Cardiac septum (tissue), 1 donor: Measurements from ENCODE around the gene FAIM2. TPM values are rescaled to one million over a fixed set of nuclear protein-coding genes. Genes with fewer than 3 reads are reported as not detected.

ENCODE experiments used
- DNase-seq: peaks from one replicate; pipeline ENCODE4 v3.0.0-alpha.2; 2020; ENCODE audit warnings: low spot score
- intact Hi-C: fragments of 100-400 bp; cut with DNase I; formaldehyde crosslinking; loops from one replicate; pipeline ENCODE4 v1.14.0; 2022
- total RNA-seq: library from RNA; stranded (reverse); fragmentation: NEBNext Ultra II Directional; extraction: Animal tissue kit (Norgen Biotek cat#: 25700); gene quantifications from one replicate; pipeline ENCODE4 v1.2.1, GENCODE V29; 2021
- donor health status: DM: no; HTN: no; CAD: no.

The FAIM2 gene
- total RNA-seq, 1 donor from 2014 or later = 1.7 TPM

- no peak for DNase-seq
- intact Hi-C loops = no loop called here
Observed at GRCh38 chr12:49901986-49902385, 1.7 kb downstream of the FAIM2 start.

- intact Hi-C loops = no loop called here
- DNase-seq = no peak
Observed at GRCh38 chr12:49901026-49901425, 2.7 kb downstream of the FAIM2 start.

GRCh38 chr12:49900371-49900770, 3.3 kb downstream of the FAIM2 start:
- intact Hi-C loops = no loop called here

GRCh38 chr12:49899921-49900320, 3.8 kb downstream of the FAIM2 start:
- no peak for DNase-seq
- intact Hi-C loops = no loop called here

More at GRCh38 chr12:49900371-49900770, 3.3 kb downstream of the FAIM2 start:
- no peak for DNase-seq

- intact Hi-C loops = no loop called here
- no peak for DNase-seq
Observed at GRCh38 chr12:49899286-49899843, 4.3 kb downstream of the FAIM2 start.

- no peak for DNase-seq
- intact Hi-C loops = no loop called here
Observed at GRCh38 chr12:49897276-49897675, 6.4 kb downstream of the FAIM2 start.

- intact Hi-C loops = no loop called here
- no peak for DNase-seq
Observed at GRCh38 chr12:49895773-49896172, 7.9 kb downstream of the FAIM2 start.

GRCh38 chr12:49894751-49895148, 8.9 kb downstream of the FAIM2 start:
- no peak for DNase-seq
- intact Hi-C loops = no loop called here

GRCh38 chr12:49893753-49894750, 9.6 kb downstream of the FAIM2 start:
- no peak for DNase-seq
- intact Hi-C loops = no loop called here

GRCh38 chr12:49892732-49893317, 10.9 kb downstream of the FAIM2 start:
- intact Hi-C loops = no loop called here
- no peak for DNase-seq

- no peak for DNase-seq
- intact Hi-C loops = no loop called here
Observed at GRCh38 chr12:49892084-49892731, 11.5 kb downstream of the FAIM2 start.

GRCh38 chr12:49891476-49891875, 12.2 kb downstream of the FAIM2 start:
- DNase-seq = no peak
- intact Hi-C loops = no loop called here

GRCh38 chr12:49891012-49891411, 12.7 kb downstream of the FAIM2 start:
- intact Hi-C loops = no loop called here

GRCh38 chr12:49890096-49890461, 13.6 kb downstream of the FAIM2 start:
- DNase-seq = no peak
- intact Hi-C loops = no loop called here

More at GRCh38 chr12:49891012-49891411, 12.7 kb downstream of the FAIM2 start:
- no peak for DNase-seq

GRCh38 chr12:49889361-49890095, 14.2 kb downstream of the FAIM2 start:
- no peak for DNase-seq

GRCh38 chr12:49888461-49889151, 15.1 kb downstream of the FAIM2 start:
- no peak for DNase-seq

More at GRCh38 chr12:49889361-49890095, 14.2 kb downstream of the FAIM2 start:
- intact Hi-C loops = no loop called here

GRCh38 chr12:49887536-49888401, 15.9 kb downstream of the FAIM2 start:
- intact Hi-C loops = no loop called here
- no peak for DNase-seq

More at GRCh38 chr12:49888461-49889151, 15.1 kb downstream of the FAIM2 start:
- intact Hi-C loops = no loop called here

GRCh38 chr12:49887091-49887490, 16.6 kb downstream of the FAIM2 start:
- DNase-seq = no peak

More at GRCh38 chr12:49887091-49887490, 16.6 kb downstream of the FAIM2 start:
- intact Hi-C loops = no loop called here
